ELF-1 (cell line): ENCODE measurements around the gene GATD1.
"Not testable (repeated sequence)": the region's sequence is repeated elsewhere in the genome, so short reads cannot be mapped to it uniquely, and the experiment has no call there.

Experiments used
- DNase-seq: peaks from one replicate; pipeline ENCODE4 v3.0.0-alpha.2; 2016; ENCODE audit warnings: low read depth, low spot score

Gene GATD1

GRCh38 chr11:763549-764321 lies 13.6 kb downstream of the GATD1 start:
- no peak for DNase-seq

- DNase-seq: no peak
These were observed 14.2 kb downstream of the GATD1 start for GRCh38 chr11:763073-763463.

GRCh38 chr11:762421-763072 lies 14.7 kb downstream of the GATD1 start:
- no peak for DNase-seq

- no peak for DNase-seq
These were observed 15.7 kb downstream of the GATD1 start for GRCh38 chr11:761526-762108.

GRCh38 chr11:760236-760635 lies 17.1 kb downstream of the GATD1 start:
- DNase-seq: no peak

- no peak for DNase-seq
These were observed 27.6 kb downstream of the GATD1 start for GRCh38 chr11:749731-750130.

GRCh38 chr11:748007-748359 lies 29.3 kb downstream of the GATD1 start:
- DNase-seq: no peak

GRCh38 chr11:747158-748006 lies 29.9 kb downstream of the GATD1 start, which contains the start of gene TALDO1:
Gene TALDO1 (plus strand): TSS chr11:747464. CDS start chr11:747482, 18 bp downstream.
- peak; percentile 94 for DNase-seq

- no peak for DNase-seq
These were observed 30.8 kb downstream of the GATD1 start for GRCh38 chr11:746289-747157.

GRCh38 chr11:745428-745827 lies 31.9 kb downstream of the GATD1 start:
- no peak for DNase-seq

GRCh38 chr11:742571-743201 lies 34.6 kb downstream of the GATD1 start:
- no peak for DNase-seq

GRCh38 chr11:742156-742546 lies 35.1 kb downstream of the GATD1 start:
- no peak for DNase-seq

- peak; percentile 61 for DNase-seq
These were observed 39.4 kb downstream of the GATD1 start for GRCh38 chr11:737899-738298.

- DNase-seq: no peak
These were observed 39.9 kb downstream of the GATD1 start for GRCh38 chr11:737366-737765.

GRCh38 chr11:734541-734940 lies 42.7 kb downstream of the GATD1 start:
- not testable (repeated sequence) for DNase-seq

GRCh38 chr11:733072-733471 lies 44.2 kb downstream of the GATD1 start:
- no peak for DNase-seq

- no peak for DNase-seq
These were observed 47.7 kb downstream of the GATD1 start for GRCh38 chr11:729492-730074.

- no peak for DNase-seq
These were observed 48.3 kb downstream of the GATD1 start for GRCh38 chr11:728901-729491.

GRCh38 chr11:727859-728748 lies 49.2 kb downstream of the GATD1 start:
- peak; percentile 87 for DNase-seq
